Hepatocyte (in vitro differentiated cells): ENCODE measurements around the gene FAM53B. TPM values are rescaled to one million over a fixed set of nuclear protein-coding genes. Genes with fewer than 3 reads are reported as not detected.

Experiments
- DNase-seq: peaks from one replicate; pipeline ENCODE4 v3.0.0-alpha.2; 2016; ENCODE audit warnings: low spot score
- H2AFZ ChIP-seq: fragments of 200-600 bp; sonication (generic); 2 replicates; pipeline ENCODE4 v1.6.0; 2016; ENCODE audit warnings: antibody characterized with exemption, mild to moderate bottlenecking
- H3K27ac ChIP-seq: fragments of 200-600 bp; sonication (generic); 2 replicates; pipeline ENCODE4 v1.5.1; 2016; ENCODE audit warnings: mild to moderate bottlenecking
- H3K27me3 ChIP-seq: fragments of 200-600 bp; sonication (generic); 2 replicates; pipeline ENCODE4 v1.6.1; 2016
- H3K36me3 ChIP-seq: fragments of 200-600 bp; sonication (generic); replicated peaks from 2 replicates; pipeline ENCODE4 v1.5.1; 2016; ENCODE audit warnings: low read depth; ENCODE audit not compliant: insufficient read depth
- H3K4me1 ChIP-seq: fragments of 200-600 bp; sonication (generic); 2 replicates; pipeline ENCODE4 v1.5.1; 2016; ENCODE audit warnings: mild to moderate bottlenecking, moderate library complexity; ENCODE audit not compliant: insufficient read depth
- H3K4me2 ChIP-seq: fragments of 200-600 bp; sonication (generic); 2 replicates; pipeline ENCODE4 v1.6.0; 2016
- H3K4me3 ChIP-seq: fragments of 200-600 bp; sonication (generic); 2 replicates; pipeline ENCODE4 v1.5.1; 2016; ENCODE audit warnings: mild to moderate bottlenecking
- H3K79me2 ChIP-seq: fragments of 200-600 bp; sonication (generic); 2 replicates; pipeline ENCODE4 v1.6.0; 2017; ENCODE audit warnings: mild to moderate bottlenecking
- H3K9me2 ChIP-seq: fragments of 200-600 bp; sonication (generic); replicated peaks from 2 replicates; pipeline ENCODE4 v1.6.0; 2017; ENCODE audit warnings: mild to moderate bottlenecking; ENCODE audit not compliant: insufficient read depth
- H3K9me3 ChIP-seq: fragments of 200-600 bp; sonication (generic); 2 replicates; pipeline ENCODE4 v1.5.1; 2016; ENCODE audit warnings: low read depth, mild to moderate bottlenecking
- H4K20me1 ChIP-seq: fragments of 200-600 bp; sonication (generic); 2 replicates; pipeline ENCODE4 v1.6.0; 2016; ENCODE audit warnings: mild to moderate bottlenecking; ENCODE audit not compliant: insufficient read depth, poor library complexity, severe bottlenecking
- CTCF ChIP-seq: fragments of 200-600 bp; sonication (generic); IDR thresholded peaks from 2 replicates; pipeline ENCODE4 v1.5.1; 2016; ENCODE audit warnings: antibody characterized with exemption, mild to moderate bottlenecking; ENCODE audit not compliant: poor library complexity
- EZH2 ChIP-seq: fragments of 200-600 bp; sonication (generic); IDR thresholded peaks from 2 replicates; pipeline ENCODE4 v1.6.1; 2016; ENCODE audit warnings: antibody characterized with exemption, mild to moderate bottlenecking, borderline replicate concordance
- EZH2phosphoT487 ChIP-seq: fragments of 200-600 bp; sonication (generic); IDR thresholded peaks from one replicate; pipeline ENCODE4 v1.6.1; 2018; ENCODE audit warnings: antibody characterized with exemption, mild to moderate bottlenecking, low read depth, moderate library complexity; ENCODE audit not compliant: unreplicated experiment, severe bottlenecking
- WGBS: methylation state at CpG from one replicate; pipeline ENCODE4 v1.1.6; 2016; ENCODE audit warnings: low lambda C conversion rate; ENCODE audit errors: missing lambda C conversion rate; 5-methylcytosine and 5-hydroxymethylcytosine counted together
- polyA plus RNA-seq: library from polyadenylated mRNA; unstranded; fragments of >200 nt; fragmentation: Nextera tagmentation; extraction: Ambion mirVana; gene quantifications from 2 replicates; pipeline ENCODE4 v1.2.1, GENCODE V29; 2016
- total RNA-seq: library from RNA; depleted of rRNA; stranded (reverse); fragments of >200 nt; gene quantifications from 2 replicates; pipeline ENCODE4 v1.2.3, GENCODE V29; 2014

Gene FAM53B
- total and polyA plus RNA-seq, 2 experiments from 2014 or later = 10.3 to 23.6 TPM

- Histone ChIP-seq H3K4me2 (no peak overlapping the region), H3K79me2 (peaks cover 37% of the 10 kb centered on the region), H2AFZ (no peak overlapping the region), H3K27me3 (no peaks in the 10 kb centered on the region), H3K27ac (no peak overlapping the region), H3K9me3 (no peaks in the 10 kb centered on the region), H4K20me1 (peaks cover 5% of the 10 kb centered on the region), H3K4me1 (peaks cover 24% of the 10 kb centered on the region), H3K9me2 (no peaks in the 10 kb centered on the region), H3K36me3 (no peaks in the 10 kb centered on the region), H3K4me3 (no peak overlapping the region)
- 95% methylated on average over 30 of the region's 30 CpGs for WGBS
- no peak for DNase-seq
- TF ChIP-seq EZH2 = no peak
- TF ChIP-seq CTCF = no peak
- TF ChIP-seq EZH2phosphoT487 = no peak
Measured at GRCh38 chr10:124643330-124644009, 100.7 kb downstream of the FAM53B start.

GRCh38 chr10:124642088-124642710, 102.0 kb downstream of the FAM53B start:
- Histone ChIP-seq H3K27ac (no peak overlapping the region), H3K36me3 (no peaks in the 10 kb centered on the region), H3K4me3 (no peak overlapping the region), H4K20me1 (peaks cover 5% of the 10 kb centered on the region), H3K79me2 (peaks cover 38% of the 10 kb centered on the region), H3K4me2 (no peak overlapping the region), H3K9me2 (no peaks in the 10 kb centered on the region), H2AFZ (no peak overlapping the region), H3K4me1 (peaks cover 24% of the 10 kb centered on the region), H3K9me3 (no peaks in the 10 kb centered on the region), H3K27me3 (no peaks in the 10 kb centered on the region)
- DNase-seq = no peak
- TF ChIP-seq EZH2 = no peak
- TF ChIP-seq EZH2phosphoT487 = no peak
- TF ChIP-seq CTCF = no peak
- 97% methylated on average over 20 of the region's 20 CpGs for WGBS

GRCh38 chr10:124641282-124642087, 102.7 kb downstream of the FAM53B start:
- Histone ChIP-seq H3K27me3 (no peaks in the 10 kb centered on the region), H3K79me2 (peaks cover 35% of the 10 kb centered on the region), H3K9me3 (no peaks in the 10 kb centered on the region), H2AFZ (no peak overlapping the region), H3K9me2 (no peaks in the 10 kb centered on the region), H3K27ac (no peak overlapping the region), H4K20me1 (peaks cover 5% of the 10 kb centered on the region), H3K36me3 (no peaks in the 10 kb centered on the region), H3K4me1 (peaks cover 19% of the 10 kb centered on the region), H3K4me2 (peak overlapping the region; percentile 21), H3K4me3 (no peak overlapping the region)
- TF ChIP-seq CTCF (no peak), EZH2 (no peak), EZH2phosphoT487 (no peak)
- 80% methylated on average over 14 of the region's 15 CpGs for WGBS
- peak; percentile 32 for DNase-seq
